Keratinocyte (primary cell): ENCODE data around the gene DVL1. TPM values are rescaled to one million over a fixed set of nuclear protein-coding genes. Genes with fewer than 3 reads are reported as not detected.
"Not testable (repeated sequence)": the region's sequence is repeated elsewhere in the genome, so short reads cannot be mapped to it uniquely, and the experiment has no call there.

Experiments used
- DNase-seq: peaks from one replicate; pipeline ENCODE4 v3.0.0-alpha.2; 2011; ENCODE audit warnings: low read depth, missing footprints, low spot score
- FAIRE-seq: peaks from 2 replicates; lab custom pipeline; 2011; peaks lifted over from hg19 to GRCh38; lab: Jason Lieb, UNC
- H2AFZ ChIP-seq: 2 replicates; pipeline ENCODE4 v1.6.0; 2012; ENCODE audit warnings: low read length, control low read depth, inconsistent platforms; ENCODE audit not compliant: control insufficient read depth
- H3K27ac ChIP-seq: 2 replicates; pipeline ENCODE4 v1.5.1; 2011; ENCODE audit warnings: low read length; ENCODE audit not compliant: control insufficient read depth, insufficient read depth
- H3K27me3 ChIP-seq: 3 replicates; pipeline ENCODE4 v1.6.0; 2011; ENCODE audit warnings: low read length; ENCODE audit not compliant: control insufficient read depth, insufficient read depth; ENCODE audit errors: extremely low read depth
- H3K36me3 ChIP-seq, 2 experiments: 2 replicates in 1 of 2; 3 replicates in 1 of 2; pipeline ENCODE4 v1.5.1; 2011; ENCODE audit warnings: low read length in 2 of 2, mild to moderate bottlenecking in 1 of 2; ENCODE audit not compliant: control insufficient read depth in 2 of 2, insufficient read depth in 2 of 2; ENCODE audit errors: extremely low read depth in 1 of 2
- H3K4me1 ChIP-seq: 3 replicates; pipeline ENCODE4 v1.5.1; 2011; ENCODE audit warnings: low read length; ENCODE audit not compliant: control insufficient read depth, insufficient read depth; ENCODE audit errors: extremely low read depth
- H3K4me2 ChIP-seq: 3 replicates; pipeline ENCODE4 v1.6.0; 2011; ENCODE audit warnings: low read depth, low read length; ENCODE audit not compliant: control insufficient read depth, insufficient read depth; ENCODE audit errors: extremely low read depth
- H3K4me3 ChIP-seq, 3 experiments: fragments of 200-600 bp in 1 of 3; sonication (generic) in 1 of 3; 2 replicates in 2 of 3; 3 replicates in 1 of 3; pipeline ENCODE4 v1.5.1; 2011 to 2016; ENCODE audit warnings: low read length in 3 of 3, mild to moderate bottlenecking in 3 of 3, control low read depth in 2 of 3, inconsistent platforms in 1 of 3, low read depth in 1 of 3, mixed read lengths in 1 of 3, mixed run types in 1 of 3, moderate library complexity in 1 of 3; ENCODE audit not compliant: control insufficient read depth in 2 of 3, insufficient read depth in 2 of 3; ENCODE audit errors: extremely low read depth in 1 of 3
- H3K79me2 ChIP-seq: 2 replicates; pipeline ENCODE4 v1.6.0; 2012; ENCODE audit warnings: low read length; ENCODE audit not compliant: control insufficient read depth, insufficient read depth
- H3K9ac ChIP-seq: 3 replicates; pipeline ENCODE4 v1.6.0; 2011; ENCODE audit warnings: low read length; ENCODE audit not compliant: control insufficient read depth, insufficient read depth; ENCODE audit errors: extremely low read depth
- H3K9me1 ChIP-seq: 3 replicates; pipeline ENCODE4 v1.6.0; 2011; ENCODE audit warnings: low read length; ENCODE audit not compliant: control insufficient read depth, insufficient read depth; ENCODE audit errors: extremely low read depth
- H3K9me3 ChIP-seq: 2 replicates; pipeline ENCODE4 v1.5.1; 2012; ENCODE audit warnings: low read depth, low read length; ENCODE audit not compliant: control insufficient read depth
- H4K20me1 ChIP-seq: 3 replicates; pipeline ENCODE4 v1.6.0; 2011; ENCODE audit warnings: low read length; ENCODE audit not compliant: control insufficient read depth, insufficient read depth; ENCODE audit errors: extremely low read depth
- CTCF ChIP-seq, 3 experiments: IDR thresholded peaks in 1 of 3; conservative IDR thresholded peaks in 1 of 3; optimal IDR thresholded peaks in 1 of 3; 2 replicates in 2 of 3; 3 replicates in 1 of 3; pipeline versions ENCODE3 to v1.5.1; 2011; ENCODE audit warnings: low read length in 3 of 3, mild to moderate bottlenecking in 3 of 3, moderate library complexity in 2 of 3, control low read depth in 1 of 3, inconsistent platforms in 1 of 3; ENCODE audit not compliant: insufficient read depth in 2 of 3; ENCODE audit errors: extremely low read depth in 1 of 3
- EZH2 ChIP-seq: IDR thresholded peaks from one replicate; pipeline ENCODE4 v1.6.1; 2012; ENCODE audit warnings: inconsistent platforms, mild to moderate bottlenecking, low read length, moderate library complexity
- dilution Hi-C: fragments of 300-500 bp; cut with MboI; formaldehyde crosslinking; loops from one replicate; pipeline ENCODE4 v1.7.0; 2020; ENCODE audit warnings: low sequenced_read_pairs; ENCODE audit not compliant: extremely low pct_ligation_motif_present
- polyA plus RNA-seq, 5 experiments: library from polyadenylated mRNA; depleted of rRNA in 3 of 5; stranded (reverse) in 3 of 5; stranded (forward) in 1 of 5; unstranded in 1 of 5; fragments of >200 nt; gene quantifications; 1 replicate in 1 of 5; 2 replicates in 3 of 5; 3 replicates in 1 of 5; pipeline versions ENCODE4 v1.2.1 to v1.2.3, GENCODE V29; 2011 to 2012; ENCODE audit warnings: missing spikeins in 2 of 5, low read depth in 1 of 5, low replicate concordance in 1 of 5

Gene DVL1
- polyA plus RNA-seq, 1 donor (not counting 4 experiments of a cell fraction or from before 2014, with no cell fraction given) = 31.6 TPM

GRCh38 chr1:1387098-1388077, 38.2 kb upstream of the DVL1 start:
- FAIRE-seq (no peak), DNase-seq (no peak)
- Histone ChIP-seq H3K9me3 (no peaks in the 10 kb centered on the region), H3K79me2 (peaks cover 13% of the 10 kb centered on the region), H3K9ac (no peak overlapping the region), H3K36me3 (peaks cover 49 to 57% of the 10 kb centered on the region in 2 experiments), H3K4me3 (no peak overlapping the region), H3K27ac (no peak overlapping the region), H2AFZ (no peak overlapping the region), H3K27me3 (no peaks in the 10 kb centered on the region), H3K9me1 (no peaks in the 10 kb centered on the region), H3K4me2 (no peak overlapping the region), H3K4me1 (no peaks in the 10 kb centered on the region), H4K20me1 (no peaks in the 10 kb centered on the region)
- no peak for TF ChIP-seq EZH2
- no peak for TF ChIP-seq CTCF (optimal IDR thresholded peaks at IDR 0.05 in 1 of 3, IDR thresholded peaks at IDR 0.05 in 1 of 3, conservative IDR thresholded peaks at IDR 0.05 in 1 of 3; ENCODE audit: extremely low read depth in 1 of 3, insufficient read depth in 2 of 3, low read length in 3 of 3)
- dilution Hi-C loops = no loop called here

GRCh38 chr1:1385931-1386330, 36.7 kb upstream of the DVL1 start:
- H3K36me3 ChIP-seq = peaks cover 39 to 54% of the 10 kb centered on the region in 2 experiments
- no peak for DNase-seq
- no peaks in the 10 kb centered on the region for H3K27me3 ChIP-seq
- dilution Hi-C loops = no loop called here
- H2AFZ ChIP-seq = no peak overlapping the region
- H3K27ac ChIP-seq = no peak overlapping the region
- H3K9me3 ChIP-seq = no peaks in the 10 kb centered on the region
- no peak overlapping the region for H3K4me2 ChIP-seq
- H3K4me1 ChIP-seq = no peaks in the 10 kb centered on the region
- H3K9me1 ChIP-seq = no peaks in the 10 kb centered on the region
- H3K9ac ChIP-seq = no peak overlapping the region
- no peak for TF ChIP-seq CTCF (optimal IDR thresholded peaks at IDR 0.05 in 1 of 3, IDR thresholded peaks at IDR 0.05 in 1 of 3, conservative IDR thresholded peaks at IDR 0.05 in 1 of 3; ENCODE audit: extremely low read depth in 1 of 3, insufficient read depth in 2 of 3, low read length in 3 of 3)
- TF ChIP-seq EZH2 = no peak
- no peak for FAIRE-seq
- H3K79me2 ChIP-seq = peaks cover 13% of the 10 kb centered on the region
- no peak overlapping the region for H3K4me3 ChIP-seq
- H4K20me1 ChIP-seq = no peaks in the 10 kb centered on the region

GRCh38 chr1:1385339-1385738, 36.1 kb upstream of the DVL1 start:
- dilution Hi-C loops, H3K9me3 ChIP-seq, H4K20me1 ChIP-seq, H3K4me2 ChIP-seq, FAIRE-seq, H3K27ac ChIP-seq, H3K9me1 ChIP-seq, DNase-seq, H3K9ac ChIP-seq, H3K4me3 ChIP-seq, H2AFZ ChIP-seq, H3K27me3 ChIP-seq, H3K4me1 ChIP-seq: not testable (repeated sequence)
- Histone ChIP-seq H3K79me2 (peaks cover 13% of the 10 kb centered on the region), H3K36me3 (peaks cover 34 to 52% of the 10 kb centered on the region in 2 experiments)
